SK-N-SH (cell line): ENCODE measurements around the gene SLC36A2. TPM values are rescaled to one million over a fixed set of nuclear protein-coding genes. Genes with fewer than 3 reads are reported as not detected.

Experiments
- CTCF ChIA-PET: fragments of 300-600, 350-600 bp; formaldehyde crosslinking; extraction: SDS; loops from one replicate; lab custom pipeline; 2021; lab: Yijun Ruan, JAX
- POLR2A ChIA-PET: fragments of 350-600 bp; sonication (Branson Sonifier 250); formaldehyde crosslinking; extraction: SDS; loops from one replicate; lab custom pipeline; 2020; ENCODE audit warnings: antibody characterized with exemption, inconsistent platforms; lab: Yijun Ruan, JAX
- DNase-seq: peaks from one replicate; pipeline ENCODE4 v3.0.0; 2012
- H2AFZ ChIP-seq: fragments of 200-600 bp; sonication (generic); 2 replicates; pipeline ENCODE4 v1.8.1; 2016; ENCODE audit warnings: antibody characterized with exemption, mild to moderate bottlenecking, low read depth
- H3F3A ChIP-seq: fragments of 200-600 bp; sonication (generic); replicated peaks from 2 replicates; pipeline ENCODE3; 2016; ENCODE audit warnings: antibody characterized with exemption, mild to moderate bottlenecking; ENCODE audit not compliant: insufficient read depth
- H3K27ac ChIP-seq, 2 experiments: fragments of 200-500 bp in 1 of 2; fragments of 200-600 bp in 1 of 2; sonication (Bioruptor generic) in 1 of 2; sonication (generic), shearing (Covaris generic) in 1 of 2; 2 replicates each; pipeline versions ENCODE4 v1.5.1 to v1.6.1; 2014 to 2016; ENCODE audit warnings: low read depth in 2 of 2, inconsistent platforms in 1 of 2, low read length in 1 of 2, mild to moderate bottlenecking in 1 of 2, mixed read lengths in 1 of 2
- H3K27me3 ChIP-seq: fragments of 200-600 bp; sonication (generic), shearing (Covaris generic); 2 replicates; pipeline ENCODE4 v1.6.1; 2016; ENCODE audit warnings: mixed run types; ENCODE audit not compliant: insufficient read depth
- H3K36me3 ChIP-seq, 2 experiments: fragments of 200-500 bp in 1 of 2; fragments of 200-600 bp in 1 of 2; sonication (Bioruptor generic) in 1 of 2; sonication (generic) in 1 of 2; replicated peaks in 1 of 2; 2 replicates each; pipeline versions ENCODE3 to v1.5.1; 2014 to 2016; ENCODE audit warnings: low read length in 1 of 2, mild to moderate bottlenecking in 1 of 2; ENCODE audit not compliant: insufficient read depth in 2 of 2, control insufficient read depth in 1 of 2
- H3K4me1 ChIP-seq, 2 experiments: fragments of 200-500 bp in 1 of 2; fragments of 200-600 bp in 1 of 2; sonication (Bioruptor generic) in 1 of 2; sonication (generic), shearing (Covaris generic) in 1 of 2; 2 replicates each; pipeline versions ENCODE4 v1.5.1 to v1.6.1; 2014 to 2016; ENCODE audit warnings: low read depth in 1 of 2, low read length in 1 of 2, mixed run types in 1 of 2; ENCODE audit not compliant: insufficient read depth in 2 of 2, control insufficient read depth in 1 of 2
- H3K4me2 ChIP-seq: fragments of 200-600 bp; sonication (generic), shearing (Covaris generic); 2 replicates; pipeline ENCODE4 v1.6.1; 2017; ENCODE audit warnings: mixed run types
- H3K4me3 ChIP-seq, 2 experiments: fragments of 200-500 bp in 1 of 2; fragments of 200-600 bp in 1 of 2; sonication (Bioruptor generic) in 1 of 2; sonication (generic), shearing (Covaris generic) in 1 of 2; 2 replicates each; pipeline versions ENCODE4 v1.5.1 to v1.8.1; 2014 to 2016; ENCODE audit warnings: low read depth in 2 of 2, inconsistent platforms in 1 of 2, low read length in 1 of 2, mild to moderate bottlenecking in 1 of 2, mixed read lengths in 1 of 2, moderate library complexity in 1 of 2
- H3K79me2 ChIP-seq: fragments of 200-600 bp; sonication (generic); 2 replicates; pipeline ENCODE4 v1.8.1; 2017; ENCODE audit warnings: mild to moderate bottlenecking; ENCODE audit not compliant: insufficient read depth
- H3K9ac ChIP-seq: fragments of 200-600 bp; sonication (generic); 2 replicates; pipeline ENCODE4 v1.6.1; 2017; ENCODE audit warnings: mixed run types
- H3K9me2 ChIP-seq: fragments of 200-600 bp; sonication (generic); 2 replicates; pipeline ENCODE4 v1.6.1; 2017; ENCODE audit warnings: mixed run types
- H3K9me3 ChIP-seq: fragments of 200-600 bp; sonication (generic); 2 replicates; pipeline ENCODE4 v1.6.1; 2017; ENCODE audit warnings: mixed run types, mild to moderate bottlenecking, moderate library complexity
- H4K20me1 ChIP-seq: fragments of 200-600 bp; sonication (generic); 2 replicates; pipeline ENCODE4 v1.6.1; 2017; ENCODE audit warnings: mild to moderate bottlenecking, mixed run types; ENCODE audit not compliant: insufficient read depth
- CHD2 ChIP-seq: fragments of 150-350 bp; IDR thresholded peaks from 2 replicates; pipeline ENCODE4 v1.6.1; 2018; ENCODE audit warnings: low read length; ENCODE audit not compliant: partially characterized antibody
- ELF1 ChIP-seq: IDR thresholded peaks from 2 replicates; pipeline ENCODE4 v1.4.0; 2012
- EP300 ChIP-seq, 2 experiments: IDR thresholded peaks; 2 replicates each; pipeline versions ENCODE4 v1.4.0 to v1.6.1; 2012; ENCODE audit warnings: borderline replicate concordance in 1 of 2, low read depth in 1 of 2, low read length in 1 of 2
- EZH2phosphoT487 ChIP-seq: fragments of 200-600 bp; sonication (generic); IDR thresholded peaks from 2 replicates; pipeline ENCODE4 v1.6.1; 2017; ENCODE audit warnings: low read depth, mixed run types, mild to moderate bottlenecking, antibody characterized with exemption, moderate library complexity, borderline replicate concordance
- NFIC ChIP-seq: IDR thresholded peaks from 2 replicates; pipeline ENCODE4 v1.4.0; 2012; ENCODE audit warnings: borderline replicate concordance
- NRF1 ChIP-seq: IDR thresholded peaks from 2 replicates; pipeline ENCODE4 v1.6.1; 2012; ENCODE audit warnings: low read depth, mild to moderate bottlenecking, low read length
- POLR2AphosphoS5 ChIP-seq: IDR thresholded peaks from 2 replicates; pipeline ENCODE4 v1.6.1; 2012; ENCODE audit warnings: low read depth, low read length
- RFX5 ChIP-seq: IDR thresholded peaks from 2 replicates; pipeline ENCODE4 v1.6.1; 2012; ENCODE audit warnings: mild to moderate bottlenecking, improper control_type of control experiment, low read length
- WGBS: methylation state at CpG from one replicate; pipeline ENCODE4 v1.1.6; 2017; ENCODE audit warnings: low lambda C conversion rate; 5-methylcytosine and 5-hydroxymethylcytosine counted together
- polyA plus RNA-seq, 3 experiments: library from polyadenylated mRNA; depleted of rRNA; stranded (reverse); fragments of >200 nt; gene quantifications; 2 replicates each; pipeline ENCODE4 v1.2.3, GENCODE V29; 2012
- TF ChIP-seq, protein P1 (sequence below): fragments of 150-350 bp; IDR thresholded peaks from 2 replicates; pipeline ENCODE4 v1.6.1; 2017; ENCODE audit warnings: antibody characterized with exemption, low read length, low read depth, borderline replicate concordance
- TF ChIP-seq, protein P2 (sequence below): IDR thresholded peaks from 2 replicates; pipeline ENCODE4 v1.4.0; 2012; ENCODE audit warnings: low read depth, borderline replicate concordance
- TF ChIP-seq, protein P3 (sequence below): IDR thresholded peaks from 2 replicates; pipeline ENCODE4 v1.4.0; 2012; ENCODE audit warnings: low read depth, borderline replicate concordance
- TF ChIP-seq, protein P4 (sequence below): fragments of 200-600 bp; sonication (generic); IDR thresholded peaks from 2 replicates; pipeline ENCODE4 v1.6.1; 2017; ENCODE audit warnings: antibody characterized with exemption, mild to moderate bottlenecking, moderate library complexity
- TF ChIP-seq, protein P5 (sequence below): IDR thresholded peaks from 2 replicates; pipeline ENCODE4 v1.4.0; 2012; ENCODE audit warnings: low read depth

SLC36A2 gene
- polyA plus RNA-seq, 1 of the 3 experiments (the other 2 are of a cell fraction) = not detected

DNA sequence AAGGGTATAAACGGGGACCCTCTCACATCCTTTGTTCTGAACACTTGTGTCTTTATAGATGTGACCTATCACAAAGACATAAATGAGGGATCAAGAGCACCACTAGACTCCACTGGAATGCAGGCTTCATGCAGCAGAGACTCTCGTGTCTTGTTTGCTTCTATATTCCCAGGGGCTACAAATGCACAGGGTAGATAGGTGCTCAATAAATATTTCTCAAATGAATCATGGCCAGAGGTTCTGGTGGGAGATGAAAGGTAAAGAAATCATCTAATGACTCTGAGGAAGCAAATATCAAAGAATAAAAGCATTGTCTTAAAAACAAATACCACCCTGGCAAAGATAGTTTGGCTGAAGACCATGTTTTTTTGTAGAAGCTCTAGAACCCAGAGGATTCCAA, 50.4 kb downstream of the SLC36A2 start:
- WGBS = 12% methylated on average over 2 of the region's 2 CpGs
- no peaks in the 10 kb centered on the region for H3K79me2 ChIP-seq
- no peak overlapping the region for H3K27ac ChIP-seq
- H4K20me1 ChIP-seq = no peaks in the 10 kb centered on the region
- no peaks in the 10 kb centered on the region for H3F3A ChIP-seq
- H3K36me3 ChIP-seq = no peaks in the 10 kb centered on the region
- H3K9ac ChIP-seq = no peak overlapping the region
- no peak for DNase-seq
- H3K4me2 ChIP-seq = no peak overlapping the region
- POLR2A ChIA-PET = no interaction called here
- no peaks in the 10 kb centered on the region for H3K9me2 ChIP-seq
- TF ChIP-seq, protein P1, sequence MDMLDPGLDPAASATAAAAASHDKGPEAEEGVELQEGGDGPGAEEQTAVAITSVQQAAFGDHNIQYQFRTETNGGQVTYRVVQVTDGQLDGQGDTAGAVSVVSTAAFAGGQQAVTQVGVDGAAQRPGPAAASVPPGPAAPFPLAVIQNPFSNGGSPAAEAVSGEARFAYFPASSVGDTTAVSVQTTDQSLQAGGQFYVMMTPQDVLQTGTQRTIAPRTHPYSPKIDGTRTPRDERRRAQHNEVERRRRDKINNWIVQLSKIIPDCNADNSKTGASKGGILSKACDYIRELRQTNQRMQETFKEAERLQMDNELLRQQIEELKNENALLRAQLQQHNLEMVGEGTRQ = no peak
- TF ChIP-seq, protein P2, sequence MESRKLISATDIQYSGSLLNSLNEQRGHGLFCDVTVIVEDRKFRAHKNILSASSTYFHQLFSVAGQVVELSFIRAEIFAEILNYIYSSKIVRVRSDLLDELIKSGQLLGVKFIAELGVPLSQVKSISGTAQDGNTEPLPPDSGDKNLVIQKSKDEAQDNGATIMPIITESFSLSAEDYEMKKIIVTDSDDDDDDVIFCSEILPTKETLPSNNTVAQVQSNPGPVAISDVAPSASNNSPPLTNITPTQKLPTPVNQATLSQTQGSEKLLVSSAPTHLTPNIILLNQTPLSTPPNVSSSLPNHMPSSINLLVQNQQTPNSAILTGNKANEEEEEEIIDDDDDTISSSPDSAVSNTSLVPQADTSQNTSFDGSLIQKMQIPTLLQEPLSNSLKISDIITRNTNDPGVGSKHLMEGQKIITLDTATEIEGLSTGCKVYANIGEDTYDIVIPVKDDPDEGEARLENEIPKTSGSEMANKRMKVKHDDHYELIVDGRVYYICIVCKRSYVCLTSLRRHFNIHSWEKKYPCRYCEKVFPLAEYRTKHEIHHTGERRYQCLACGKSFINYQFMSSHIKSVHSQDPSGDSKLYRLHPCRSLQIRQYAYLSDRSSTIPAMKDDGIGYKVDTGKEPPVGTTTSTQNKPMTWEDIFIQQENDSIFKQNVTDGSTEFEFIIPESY = no peak
- TF ChIP-seq EP300 (IDR thresholded peaks at IDR 0.05; ENCODE audit: borderline replicate concordance in 1 of 2, low read depth in 1 of 2, low read length in 1 of 2) = no peak
- TF ChIP-seq, protein P3, sequence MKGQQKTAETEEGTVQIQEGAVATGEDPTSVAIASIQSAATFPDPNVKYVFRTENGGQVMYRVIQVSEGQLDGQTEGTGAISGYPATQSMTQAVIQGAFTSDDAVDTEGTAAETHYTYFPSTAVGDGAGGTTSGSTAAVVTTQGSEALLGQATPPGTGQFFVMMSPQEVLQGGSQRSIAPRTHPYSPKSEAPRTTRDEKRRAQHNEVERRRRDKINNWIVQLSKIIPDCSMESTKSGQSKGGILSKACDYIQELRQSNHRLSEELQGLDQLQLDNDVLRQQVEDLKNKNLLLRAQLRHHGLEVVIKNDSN = no peak
- TF ChIP-seq, protein P4, sequence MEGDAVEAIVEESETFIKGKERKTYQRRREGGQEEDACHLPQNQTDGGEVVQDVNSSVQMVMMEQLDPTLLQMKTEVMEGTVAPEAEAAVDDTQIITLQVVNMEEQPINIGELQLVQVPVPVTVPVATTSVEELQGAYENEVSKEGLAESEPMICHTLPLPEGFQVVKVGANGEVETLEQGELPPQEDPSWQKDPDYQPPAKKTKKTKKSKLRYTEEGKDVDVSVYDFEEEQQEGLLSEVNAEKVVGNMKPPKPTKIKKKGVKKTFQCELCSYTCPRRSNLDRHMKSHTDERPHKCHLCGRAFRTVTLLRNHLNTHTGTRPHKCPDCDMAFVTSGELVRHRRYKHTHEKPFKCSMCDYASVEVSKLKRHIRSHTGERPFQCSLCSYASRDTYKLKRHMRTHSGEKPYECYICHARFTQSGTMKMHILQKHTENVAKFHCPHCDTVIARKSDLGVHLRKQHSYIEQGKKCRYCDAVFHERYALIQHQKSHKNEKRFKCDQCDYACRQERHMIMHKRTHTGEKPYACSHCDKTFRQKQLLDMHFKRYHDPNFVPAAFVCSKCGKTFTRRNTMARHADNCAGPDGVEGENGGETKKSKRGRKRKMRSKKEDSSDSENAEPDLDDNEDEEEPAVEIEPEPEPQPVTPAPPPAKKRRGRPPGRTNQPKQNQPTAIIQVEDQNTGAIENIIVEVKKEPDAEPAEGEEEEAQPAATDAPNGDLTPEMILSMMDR = no peak
- TF ChIP-seq POLR2AphosphoS5 = no peak
- no peak for TF ChIP-seq EZH2phosphoT487
- no peak for TF ChIP-seq NRF1
- TF ChIP-seq CHD2 = no peak
- TF ChIP-seq RFX5 = no peak
- no peak for TF ChIP-seq ELF1
- TF ChIP-seq, all 33 proteins: peak for 0
- CTCF ChIA-PET = interaction anchor here (0.7 to 2.3 kb wide), 3 partner anchors 11 to 132 kb away, joined by 3 to 8 read pairs (median 5); no protein-coding TSS in a partner anchor
- no peaks in the 10 kb centered on the region for H3K9me3 ChIP-seq
- H3K4me1 ChIP-seq = no peaks in the 10 kb centered on the region; a peak in 1 of 4 replicates
- no peak overlapping the region for H2AFZ ChIP-seq
- H3K27me3 ChIP-seq = peaks cover 6% of the 10 kb centered on the region
- no peak overlapping the region for H3K4me3 ChIP-seq

DNA sequence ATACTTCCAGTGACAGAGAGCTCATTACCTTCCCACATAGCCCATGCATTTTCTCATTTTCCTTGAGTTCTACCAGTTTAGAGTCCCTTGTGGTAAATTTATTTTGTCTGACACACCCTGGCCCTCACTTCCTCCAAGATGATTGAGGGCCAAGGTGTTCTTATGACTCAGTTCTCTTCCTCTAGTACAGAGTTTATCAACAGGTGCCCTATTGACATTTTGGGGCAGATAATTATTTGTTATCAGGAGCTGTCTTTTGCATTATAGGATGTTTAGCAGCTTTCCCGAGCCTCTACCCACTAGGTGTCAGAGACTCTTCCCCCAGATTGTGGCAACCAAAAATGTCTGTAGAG, 50.9 kb downstream of the SLC36A2 start:
- Histone ChIP-seq H3K9ac (no peak overlapping the region), H3K4me3 (no peak overlapping the region), H3F3A (no peaks in the 10 kb centered on the region), H3K27me3 (peaks cover 5% of the 10 kb centered on the region), H2AFZ (no peak overlapping the region), H3K79me2 (no peaks in the 10 kb centered on the region)
- TF ChIP-seq, protein P3 = no peak
- TF ChIP-seq NFIC = no peak
- TF ChIP-seq, protein P5, sequence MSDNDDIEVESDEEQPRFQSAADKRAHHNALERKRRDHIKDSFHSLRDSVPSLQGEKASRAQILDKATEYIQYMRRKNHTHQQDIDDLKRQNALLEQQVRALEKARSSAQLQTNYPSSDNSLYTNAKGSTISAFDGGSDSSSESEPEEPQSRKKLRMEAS = no peak
- TF ChIP-seq EP300 (IDR thresholded peaks at IDR 0.05; ENCODE audit: borderline replicate concordance in 1 of 2, low read depth in 1 of 2, low read length in 1 of 2) = no peak
- TF ChIP-seq, all 33 proteins: peak for 0
- H3K4me2 ChIP-seq = no peak overlapping the region
- H4K20me1 ChIP-seq = no peaks in the 10 kb centered on the region
- no peaks in the 10 kb centered on the region for H3K36me3 ChIP-seq
- 13% methylated on average over 1 of the region's 1 CpG for whole genome bisulfite sequencing
- H3K27ac ChIP-seq = no peak overlapping the region
- H3K9me3 ChIP-seq = no peaks in the 10 kb centered on the region
- CTCF ChIA-PET = interaction anchor here (1.6 to 2.3 kb wide), 2 partner anchors 11 to 14 kb away, joined by 3 to 5 read pairs; no protein-coding TSS in a partner anchor
- H3K9me2 ChIP-seq = no peaks in the 10 kb centered on the region
- no peak for DNase-seq
- POLR2A ChIA-PET = no interaction called here
- no peaks in the 10 kb centered on the region; a peak in 1 of 4 replicates for H3K4me1 ChIP-seq
